ENCODE results near the gene SSH3. TPM values are rescaled to one million over a fixed set of nuclear protein-coding genes. Genes with fewer than 3 reads are reported as not detected.
"Not testable (repeated sequence)": the region's sequence is repeated elsewhere in the genome, so short reads cannot be mapped to it uniquely, and the experiment has no call there.

Gene SSH3
- polyA plus RNA-seq, 1 donor = 20.5 TPM

DNA sequence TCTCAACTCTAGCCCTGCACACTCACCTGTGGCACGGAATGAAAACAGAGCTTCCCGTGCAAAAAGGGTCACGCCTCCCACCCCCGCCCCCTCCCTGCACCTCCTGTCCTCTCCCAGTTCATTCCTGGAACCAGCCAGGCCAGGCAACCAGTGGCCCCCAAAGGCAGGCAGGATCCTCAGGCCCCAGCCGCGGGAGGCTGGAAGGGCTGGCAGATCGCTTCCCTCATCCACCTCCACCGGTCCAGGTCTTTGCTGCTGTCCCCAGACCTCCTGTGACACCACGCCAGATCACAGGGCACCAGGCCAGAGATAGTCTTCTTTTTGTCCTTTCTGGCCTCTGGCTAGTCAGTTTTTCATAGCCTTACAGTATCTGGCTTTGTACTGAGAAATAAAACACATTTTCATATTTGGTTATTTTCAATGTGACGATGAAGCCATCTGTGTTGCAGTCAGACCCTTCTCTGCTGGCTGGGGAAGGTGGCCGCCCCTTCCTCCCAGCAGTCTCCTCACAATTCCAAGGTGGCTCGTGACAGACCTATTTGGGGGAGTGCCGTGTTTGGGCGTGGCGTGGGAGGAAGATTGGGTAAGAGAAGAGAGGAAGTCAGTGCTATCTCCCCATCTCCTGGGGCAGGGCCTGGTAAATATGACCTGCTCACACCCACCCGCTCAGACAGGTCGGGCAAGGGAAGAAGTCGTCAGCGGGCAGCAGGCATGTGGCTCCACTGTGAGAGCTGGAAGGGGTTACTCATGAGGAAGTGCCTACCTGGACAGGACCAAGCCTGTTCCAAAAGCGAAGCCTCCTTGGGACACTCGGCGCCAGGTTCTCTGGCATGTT is 9.1 kb downstream of the SSH3 start:
- no peak for DNase-seq

DNA sequence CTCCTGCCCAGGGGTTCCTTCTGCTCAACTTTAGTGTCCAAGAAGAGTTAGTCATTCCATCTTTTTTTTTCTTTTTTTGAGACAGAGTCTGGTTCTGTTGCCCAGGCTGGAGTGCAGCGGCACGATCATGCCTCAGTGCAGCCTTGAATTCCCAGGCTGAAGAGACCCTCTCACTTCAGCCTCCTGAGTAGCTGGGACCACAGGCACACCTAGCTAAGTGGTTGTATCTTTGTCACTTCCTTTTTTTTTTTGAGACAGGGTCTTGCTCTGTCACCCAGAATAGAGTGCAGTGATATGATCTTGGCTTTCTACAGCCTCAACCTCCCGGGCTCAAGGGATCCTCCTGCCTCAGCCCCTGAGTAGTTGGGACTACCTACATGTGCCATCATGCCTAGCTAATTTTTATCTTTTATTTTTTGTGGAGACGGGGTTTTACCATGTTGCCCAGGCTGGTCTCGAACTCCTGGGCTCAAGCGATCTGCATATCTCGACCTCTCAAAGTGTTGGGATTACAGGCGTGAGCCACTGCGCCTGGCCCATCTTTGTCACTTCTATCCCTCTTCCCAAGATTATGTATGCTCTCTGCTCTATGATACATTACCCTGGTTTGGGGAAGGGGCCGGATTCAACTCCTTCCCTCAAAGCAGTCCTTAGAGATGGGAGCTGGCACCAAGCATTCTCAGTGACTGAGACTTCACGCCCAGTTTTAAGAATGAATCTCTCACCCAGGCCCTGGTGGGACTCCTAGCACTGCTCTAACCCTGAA is 10.0 kb downstream of the SSH3 start:
- no peak for DNase-seq

DNA sequence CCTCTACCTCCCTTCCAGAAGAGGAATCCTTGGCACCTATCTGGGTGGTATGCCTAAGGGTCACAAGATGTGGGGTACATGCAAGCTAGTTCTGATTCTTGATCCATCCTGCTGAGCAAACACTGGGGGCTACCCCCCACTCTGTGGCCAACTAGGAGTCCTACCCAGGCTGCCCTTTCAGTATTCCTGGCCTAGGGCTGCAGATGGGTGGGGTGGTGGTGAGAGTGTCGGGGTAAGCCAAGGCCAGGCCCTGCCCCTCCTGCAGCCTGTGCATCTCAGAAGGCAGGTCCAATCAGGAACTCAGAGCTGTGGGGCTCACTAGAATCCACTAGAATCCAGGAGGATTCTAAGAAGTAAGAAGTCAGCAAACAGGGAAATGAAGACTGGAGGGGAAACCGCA is 10.9 kb downstream of the SSH3 start:
- DNase-seq = no peak

DNA sequence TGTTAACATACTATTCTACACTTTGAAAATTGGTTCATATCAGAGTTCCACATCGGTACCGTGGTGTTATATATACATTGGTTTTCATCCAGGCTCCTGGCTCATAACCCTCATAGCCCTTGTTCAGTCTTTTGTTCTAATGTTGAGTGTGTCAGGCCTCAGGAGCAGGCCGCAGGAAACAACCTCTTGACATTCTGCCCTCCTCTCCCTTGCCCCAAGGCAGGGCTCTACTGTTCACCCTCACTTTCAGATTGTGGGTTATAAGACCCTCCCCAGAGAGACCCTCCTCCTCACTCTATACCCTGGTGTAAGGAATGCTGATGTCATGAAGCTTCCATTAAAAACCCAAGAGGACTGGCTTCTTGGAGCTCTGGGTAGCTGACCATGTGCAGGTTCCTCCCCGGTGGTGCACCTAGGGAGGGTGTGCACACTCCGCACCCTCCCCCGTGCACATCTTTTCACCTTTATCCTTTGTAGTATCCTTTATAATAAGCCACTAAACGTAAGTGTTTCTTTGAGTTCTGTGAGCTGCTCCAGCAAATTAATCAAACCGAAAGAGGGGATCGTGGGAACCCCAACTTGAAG is 12.1 kb downstream of the SSH3 start:
- no peak for DNase-seq

DNA sequence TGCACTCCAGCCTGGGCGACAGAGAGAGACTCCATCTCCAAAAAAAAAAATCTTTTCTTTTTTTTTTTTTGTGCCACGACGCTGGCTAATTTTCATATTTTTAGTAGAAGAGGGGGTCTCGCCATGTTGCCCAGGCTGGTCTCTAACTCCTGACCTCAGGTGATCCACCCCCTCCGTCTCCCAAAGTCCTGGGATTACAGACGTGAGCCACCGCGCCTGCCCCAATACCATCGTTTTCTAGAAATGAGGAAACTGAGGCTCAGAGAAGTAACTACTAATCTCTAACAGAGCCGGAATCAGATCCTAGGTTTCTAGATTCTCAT is 13.5 kb downstream of the SSH3 start:
- DNase-seq = no peak

DNA sequence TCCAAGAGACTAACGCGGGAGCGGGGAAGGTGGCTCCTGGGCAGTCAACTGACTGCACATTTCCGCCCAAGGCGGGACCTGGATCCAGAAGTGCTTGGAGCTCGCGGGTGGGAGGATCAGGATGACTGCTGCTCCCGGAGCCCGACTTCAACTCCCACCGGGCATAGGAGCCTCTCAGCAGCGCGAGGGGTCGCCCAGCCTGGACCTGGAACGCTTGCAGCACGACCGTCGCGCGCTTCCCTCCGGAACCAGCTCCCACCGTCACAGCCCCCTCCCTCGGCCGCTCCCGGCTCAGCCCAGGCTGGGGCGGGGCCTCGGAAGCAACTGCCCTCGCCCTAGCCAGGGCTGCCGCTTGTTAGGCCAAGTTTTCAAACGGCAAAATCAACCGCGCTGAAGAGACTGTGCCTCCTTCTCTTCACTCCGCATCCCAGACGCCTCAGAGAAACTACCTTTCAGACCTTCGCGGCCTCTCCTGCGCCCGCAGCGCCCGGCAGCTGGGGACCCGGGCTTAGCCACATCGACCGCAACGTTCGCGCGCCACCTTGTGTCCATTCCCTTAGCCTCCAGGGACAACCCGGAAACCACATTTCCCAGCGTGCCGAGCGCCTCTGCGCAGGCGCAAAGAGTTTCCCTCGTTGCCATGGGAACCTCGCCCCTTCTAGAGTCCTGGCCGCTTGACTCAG is 14.0 kb downstream of the SSH3 start:
- peak; percentile 97 for DNase-seq

DNA sequence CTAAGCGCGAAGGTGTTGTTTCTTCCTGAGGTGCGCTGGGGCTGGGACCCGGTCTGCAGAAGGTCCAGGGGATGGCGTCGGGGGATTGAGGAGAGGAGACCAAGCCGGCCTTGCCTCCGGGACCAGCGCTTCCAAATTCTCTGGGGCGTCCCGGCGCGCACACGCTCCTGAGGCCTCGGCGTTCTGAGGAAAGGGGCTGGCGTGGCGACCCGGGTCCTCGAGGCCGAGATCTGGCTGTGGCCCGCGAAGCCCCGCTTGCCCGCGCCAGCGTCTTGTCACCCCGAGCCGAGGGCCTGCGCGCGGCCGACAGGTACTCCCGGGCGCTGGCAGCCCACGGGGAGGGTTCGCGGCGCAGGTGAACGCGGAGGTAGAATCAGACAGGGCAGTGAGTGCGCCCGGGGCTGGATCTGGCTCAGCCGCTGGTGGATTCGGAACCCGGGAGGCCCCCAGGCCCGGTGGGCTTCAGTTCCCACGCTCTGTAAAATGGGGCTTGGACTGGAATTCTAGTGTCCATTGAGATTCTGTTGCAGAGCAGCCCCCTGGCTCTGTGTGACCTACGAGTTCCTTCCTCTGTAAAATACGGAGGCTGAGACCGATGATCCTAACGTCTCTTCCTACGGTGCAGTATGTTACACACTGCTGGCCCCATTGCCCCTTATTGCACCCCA is 14.7 kb downstream of the SSH3 start:
- DNase-seq = no peak

DNA sequence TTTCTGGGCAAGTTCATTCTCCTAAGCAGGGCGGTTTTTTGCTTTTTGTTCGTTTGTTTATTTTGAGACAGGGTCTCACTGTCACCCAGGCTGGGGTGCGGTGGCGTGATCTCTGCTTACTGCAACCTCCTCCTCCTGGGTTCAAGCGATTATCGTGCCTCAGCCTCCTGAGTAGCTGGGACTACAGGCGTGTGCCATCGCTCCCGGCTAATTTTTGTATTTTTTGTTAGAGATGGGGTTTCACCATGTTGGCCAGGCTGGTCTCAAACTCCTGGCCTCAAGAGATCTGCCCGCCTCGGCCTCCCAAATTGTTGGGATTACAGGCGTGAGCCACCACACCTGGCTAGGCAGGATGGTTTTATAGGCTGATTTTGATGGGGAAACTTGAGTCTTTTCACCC is 15.5 kb downstream of the SSH3 start:
- DNase-seq = not testable (repeated sequence)

DNA sequence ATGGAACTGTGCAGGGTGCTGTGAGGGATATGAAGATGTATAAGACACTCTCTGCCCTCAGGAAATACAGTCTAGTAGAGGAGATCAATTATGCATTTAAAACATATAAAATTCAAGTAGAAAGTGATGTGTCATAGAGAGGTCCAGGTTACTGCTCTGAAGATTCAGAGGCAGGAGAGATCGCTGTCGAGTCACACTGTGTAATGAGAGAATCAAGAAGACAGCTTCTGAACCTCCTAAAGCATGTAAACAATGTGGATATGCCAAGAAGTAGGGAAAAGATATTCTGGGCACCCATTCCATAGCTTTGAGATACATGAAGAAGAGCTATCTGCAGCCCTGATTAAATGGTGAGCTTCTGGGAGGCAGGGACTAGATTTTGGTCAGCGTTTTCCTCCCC is 16.7 kb downstream of the SSH3 start:
- no peak for DNase-seq

DNA sequence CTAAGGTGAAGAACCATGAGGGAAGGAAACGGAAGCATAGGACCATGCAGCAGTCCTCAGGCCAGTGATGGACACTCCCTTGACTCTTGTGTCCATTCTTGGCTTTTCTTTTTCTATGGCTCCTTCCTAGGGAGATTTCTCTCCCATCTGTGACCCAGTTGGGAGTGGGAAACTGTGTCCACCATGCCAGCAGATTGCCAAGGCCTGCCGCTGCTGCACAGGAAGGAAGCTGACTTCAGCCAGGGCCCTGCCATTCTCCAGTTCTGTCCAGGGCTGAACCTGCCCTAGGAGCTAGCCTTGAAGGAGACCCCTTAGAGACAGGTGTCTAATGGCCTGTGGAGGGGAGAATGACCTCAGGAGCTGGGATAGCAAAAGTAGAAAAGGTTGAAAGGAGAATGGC is 17.4 kb downstream of the SSH3 start:
- no peak for DNase-seq

DNA sequence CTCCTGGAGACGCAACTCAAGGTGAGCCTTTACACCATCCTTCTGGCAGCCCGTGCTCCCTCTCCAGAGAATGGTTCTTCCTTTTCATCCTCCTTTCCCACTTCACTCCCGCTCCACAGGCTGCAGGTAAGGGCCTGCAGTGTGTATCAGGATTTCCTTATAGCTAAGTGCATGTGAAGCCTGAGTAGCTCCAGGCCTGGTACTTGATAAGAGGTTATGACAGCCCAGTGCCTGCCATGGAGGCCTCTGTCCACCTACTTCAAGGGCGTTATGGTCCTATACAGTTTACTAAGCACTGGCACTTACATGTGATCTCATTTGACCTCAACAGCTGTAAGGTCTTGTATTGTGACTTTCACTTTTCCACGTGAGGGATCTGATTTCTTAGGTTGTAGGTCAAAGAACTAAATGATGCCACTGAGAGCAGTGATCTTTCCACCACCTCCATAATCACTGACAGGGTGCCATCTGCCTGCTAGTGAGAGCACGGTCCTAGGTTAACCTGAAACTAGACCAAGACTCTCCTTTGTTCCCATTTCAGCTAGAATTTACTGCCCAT is 18.1 kb downstream of the SSH3 start:
- DNase-seq = no peak

DNA sequence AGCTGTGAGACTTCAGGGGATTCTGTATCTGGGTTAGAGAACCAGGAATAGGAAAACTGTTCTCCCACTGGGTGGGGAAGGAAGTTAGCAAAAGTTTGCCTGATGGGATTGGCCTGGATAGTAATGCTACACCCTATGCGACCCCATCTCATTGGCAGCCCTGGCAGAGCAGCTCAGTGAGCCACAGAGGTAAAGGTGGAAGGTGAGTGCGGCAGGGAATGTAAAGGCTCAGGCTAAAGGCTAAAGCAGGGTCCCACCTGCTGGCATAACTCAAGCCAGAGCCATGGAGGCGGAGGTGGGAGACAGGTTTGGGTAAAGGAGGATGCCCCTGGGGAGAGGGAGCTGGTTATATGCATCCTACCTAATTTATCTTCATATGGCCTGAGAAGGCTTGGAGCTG is 18.7 kb downstream of the SSH3 start:
- DNase-seq = no peak

DNA sequence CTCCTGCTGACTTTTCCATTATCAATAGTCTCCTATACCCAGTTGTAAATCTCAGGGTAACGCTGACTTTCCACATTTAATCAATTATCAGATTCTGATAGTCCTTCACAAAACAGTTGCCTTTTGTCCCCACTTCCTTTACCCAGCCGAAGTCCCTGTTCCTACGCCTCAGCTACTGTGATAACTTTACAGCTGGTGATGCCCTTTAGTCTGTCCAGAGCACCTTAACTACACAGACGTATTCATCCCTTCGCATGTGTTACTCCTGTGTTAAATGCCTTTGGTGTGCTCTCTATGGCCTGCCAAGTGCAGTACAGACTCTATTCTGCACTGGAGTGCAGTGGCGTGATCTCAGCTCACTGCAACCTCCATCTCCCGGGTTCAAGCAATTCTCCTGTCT is 20.2 kb downstream of the SSH3 start:
- DNase-seq = no peak

DNA sequence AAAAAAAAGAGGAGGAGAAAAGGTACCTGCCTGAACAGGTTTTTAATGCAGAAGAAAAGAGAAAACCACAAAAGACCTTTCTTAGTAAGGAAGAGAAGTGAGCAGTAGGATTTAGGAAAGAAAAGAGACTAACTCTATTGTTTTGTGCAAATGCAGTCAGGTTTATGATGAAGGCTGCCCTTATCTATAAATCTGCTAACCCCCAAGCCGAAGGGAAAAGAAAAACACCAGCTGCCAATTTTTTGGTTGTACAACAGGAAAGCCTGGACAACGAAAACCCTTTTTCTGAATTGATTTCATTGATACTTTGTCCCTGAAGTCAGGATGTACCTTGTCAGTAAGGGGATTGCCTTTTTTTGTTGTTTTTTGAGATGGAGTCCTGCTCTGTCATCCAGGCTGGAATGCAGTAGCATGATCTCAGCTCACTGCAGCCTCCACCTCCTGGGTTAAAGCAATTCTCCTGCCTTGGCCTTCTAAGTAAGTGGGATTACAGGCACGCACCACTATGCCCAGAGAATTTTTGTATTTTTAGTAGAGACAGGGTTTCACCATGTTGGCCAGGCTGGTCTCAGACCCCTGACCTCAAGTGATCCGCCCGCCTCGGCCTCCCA is 28.9 kb downstream of the SSH3 start:
- no peak for DNase-seq

DNA sequence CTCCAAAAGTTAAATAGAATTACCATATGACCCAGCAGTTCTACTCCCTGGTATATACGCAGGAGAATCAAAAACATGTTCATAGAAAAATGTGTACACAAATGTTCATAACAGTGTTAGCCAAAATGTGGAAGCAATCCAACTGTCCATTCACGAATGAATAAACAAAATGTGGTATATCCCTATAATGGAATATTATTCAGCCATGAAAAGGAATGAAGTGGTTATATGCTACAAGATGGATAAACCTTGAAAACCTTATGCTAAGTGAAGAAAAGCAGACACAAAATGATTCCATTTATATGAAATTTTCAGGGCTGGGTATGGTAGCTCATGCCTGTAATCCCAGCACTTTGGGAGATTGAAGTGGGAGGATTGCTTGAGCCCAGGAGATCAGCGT is 33.9 kb downstream of the SSH3 start:
- DNase-seq = no peak

DNA sequence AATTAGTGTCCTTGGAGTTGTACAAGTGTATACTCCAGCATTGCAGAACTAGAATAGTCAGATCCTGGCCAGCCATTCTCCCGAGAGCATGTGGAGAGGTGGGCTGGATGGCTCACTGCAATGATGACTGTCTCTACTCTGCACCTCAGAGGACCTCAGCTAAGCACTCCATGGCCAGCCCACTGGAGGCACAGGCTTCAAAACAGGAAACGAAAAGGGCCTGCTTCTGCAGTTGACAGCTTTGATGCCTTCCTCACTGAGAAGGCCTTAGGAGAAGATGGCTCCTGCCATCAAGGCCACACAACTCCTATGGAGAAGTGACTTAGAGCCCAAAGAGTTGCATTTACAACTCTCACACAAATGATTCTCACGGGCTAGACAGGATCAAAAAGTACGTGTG is 40.9 kb downstream of the SSH3 start:
- no peak for DNase-seq

DNA sequence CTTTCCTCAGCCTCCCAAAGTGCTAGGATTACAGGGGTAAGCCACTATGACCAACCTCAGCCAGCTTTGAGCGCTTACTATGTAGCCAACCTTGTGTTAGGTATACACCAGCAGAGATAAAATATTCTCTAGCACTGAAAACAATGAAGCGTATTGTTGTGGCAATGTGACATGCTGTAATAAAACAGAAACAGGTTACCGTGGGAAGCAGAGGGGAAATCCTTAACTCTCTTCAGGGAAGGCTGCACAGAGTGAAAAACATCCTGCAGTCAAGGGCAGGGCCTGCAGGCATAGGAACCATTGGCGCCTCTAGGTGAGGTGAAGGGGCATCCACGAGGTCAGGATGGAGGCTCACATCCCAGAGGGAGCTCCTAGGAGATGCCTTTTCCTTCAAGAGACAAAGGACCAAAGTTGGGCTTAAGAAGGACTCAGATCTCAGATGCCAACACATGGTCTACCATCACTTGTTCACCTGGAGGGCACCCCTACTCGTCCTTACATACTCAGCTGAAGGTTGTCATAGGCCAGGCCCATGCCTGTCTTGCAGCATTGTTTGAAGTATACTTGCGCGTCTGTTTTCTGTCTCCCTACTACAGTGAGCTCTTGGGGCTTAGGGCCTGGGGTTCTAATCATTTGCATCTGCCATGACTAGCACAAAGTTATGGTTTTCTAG is 42.1 kb downstream of the SSH3 start:
- DNase-seq = no peak

DNA sequence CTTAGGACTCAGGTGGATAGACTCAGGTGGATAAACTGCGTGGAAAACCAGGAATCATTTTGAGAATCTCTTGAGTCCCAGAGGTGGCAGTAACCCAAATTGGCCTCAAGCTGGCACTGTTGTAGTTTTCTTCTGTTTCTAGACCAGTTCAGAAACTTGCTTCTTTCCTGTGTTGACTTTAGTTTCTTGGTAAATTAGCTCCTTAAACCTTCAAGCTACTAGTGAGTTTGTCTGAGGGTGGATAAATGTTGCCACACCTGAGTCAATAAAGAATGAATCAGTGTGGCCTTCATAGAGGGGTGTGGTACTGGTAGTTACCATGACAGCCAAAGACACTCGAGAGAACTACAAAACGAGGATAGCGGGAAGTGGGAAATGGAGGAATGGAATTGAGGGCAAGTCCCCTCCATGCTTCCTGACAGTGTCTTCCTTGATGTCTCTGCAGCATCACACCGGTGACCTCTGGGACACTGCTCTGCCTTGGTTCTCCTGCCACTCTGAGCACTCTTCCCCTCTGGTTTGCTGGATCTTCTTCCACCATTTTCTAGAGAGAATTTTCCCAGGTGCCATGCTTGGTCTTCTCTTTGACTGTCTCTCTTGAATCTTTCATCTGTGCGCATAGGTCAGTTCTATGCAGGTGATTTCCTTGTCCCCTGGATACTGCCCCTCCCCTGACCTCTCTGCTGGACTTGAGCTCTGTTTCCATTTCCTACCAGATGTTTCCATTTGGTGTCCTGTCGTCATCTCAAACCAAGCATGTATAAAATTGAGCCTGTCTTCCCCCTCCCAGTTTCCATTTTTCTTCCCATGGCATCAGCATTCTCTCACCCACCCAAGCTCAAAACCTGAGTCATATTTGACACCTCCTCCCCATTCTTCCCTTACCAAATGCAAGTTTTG is 42.8 kb downstream of the SSH3 start:
- no peak for DNase-seq

DNA sequence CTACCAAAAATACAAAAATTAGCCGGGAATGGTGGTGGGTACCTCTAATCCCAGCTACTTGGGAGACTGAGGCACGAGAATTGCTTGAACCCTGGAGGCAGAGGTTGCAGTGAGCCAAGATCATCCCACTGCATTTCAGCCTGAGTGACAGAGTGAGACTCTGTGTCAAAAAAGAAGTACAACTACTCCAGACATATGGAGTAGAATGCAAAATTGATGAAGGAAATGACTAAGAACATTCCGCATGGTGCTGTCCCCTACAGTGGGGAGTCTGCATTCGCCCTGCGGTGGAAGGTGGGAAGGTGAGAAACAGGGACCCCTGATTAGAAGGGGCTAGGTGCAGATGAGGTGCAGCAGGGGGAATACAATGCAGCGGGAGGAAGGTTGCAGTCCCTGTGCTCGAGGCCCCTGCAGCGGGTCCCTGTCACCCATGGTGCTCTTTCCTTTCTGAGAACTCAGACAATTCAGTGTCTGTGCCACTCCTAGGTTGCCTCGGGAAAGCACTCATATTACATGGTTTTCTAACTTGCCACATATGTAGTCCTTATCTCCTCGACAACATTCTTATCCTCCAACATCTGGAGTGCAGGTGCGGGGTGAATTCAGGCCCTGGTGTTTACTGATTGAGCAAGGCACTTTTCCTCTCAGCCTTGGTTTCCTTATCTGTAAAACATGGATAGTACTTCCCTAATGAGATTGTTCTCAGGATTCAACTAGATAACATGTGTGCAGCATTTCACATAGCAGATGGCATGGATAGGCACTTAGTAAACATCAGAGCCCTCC is 44.8 kb downstream of the SSH3 start:
- no peak for DNase-seq

Measured in hindlimb muscle (tissue), 1 donor.